GM12892 (cell line): ENCODE measurements around the gene ELOVL2.

ENCODE experiments used
- POLR2A ChIP-seq: IDR thresholded peaks from 2 replicates; pipeline ENCODE4 v1.6.1; 2011; ENCODE audit warnings: low read depth, low read length, control low read depth
- POLR2AphosphoS5 ChIP-seq: IDR thresholded peaks from 2 replicates; pipeline ENCODE4 v1.6.1; 2011; ENCODE audit warnings: low read depth, low read length, control low read depth

DNA sequence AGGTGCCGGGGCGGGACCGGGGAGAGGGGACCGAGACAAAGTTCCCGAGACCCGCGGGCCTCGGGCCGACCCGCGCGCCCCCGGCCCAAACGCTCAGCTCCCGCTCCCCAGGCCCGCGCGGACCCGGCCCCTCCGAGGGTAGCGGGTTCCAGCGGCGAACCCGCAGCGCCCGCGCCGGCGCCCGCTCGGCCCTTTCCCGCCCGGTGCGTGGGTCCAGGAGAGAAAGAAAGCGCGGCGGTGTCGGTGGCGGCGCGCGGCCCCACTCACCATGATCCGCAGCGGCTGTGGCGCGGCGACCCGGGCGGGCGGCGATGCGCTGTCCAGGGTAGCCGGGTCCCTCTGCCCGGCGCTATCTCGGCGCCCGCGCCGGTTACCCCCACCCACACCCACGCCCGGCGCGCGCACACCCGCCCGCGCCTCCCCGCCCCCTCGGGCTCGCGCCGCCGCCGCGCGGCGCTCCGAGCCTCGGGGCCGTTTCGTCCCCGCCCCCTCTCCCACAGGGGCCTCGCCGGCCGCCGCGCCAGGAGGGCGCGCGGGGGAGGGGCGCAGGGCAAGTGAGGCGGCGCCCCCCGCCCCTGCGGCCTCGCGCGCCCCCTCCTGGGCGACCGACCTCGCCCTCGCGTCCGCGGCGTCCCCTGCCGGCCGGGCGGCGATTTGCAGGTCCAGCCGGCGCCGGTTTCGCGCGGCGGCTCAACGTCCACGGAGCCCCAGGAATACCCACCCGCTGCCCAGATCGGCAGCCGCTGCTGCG, at the start of gene ELOVL2:
- TF ChIP-seq POLR2A (no peak), POLR2AphosphoS5 (no peak)
